Activated T-cell treated with anti-CD3 and anti-CD28 coated beads, Interleukin-2, amount 50 U/mL, for 72 hours (primary cell): ENCODE results near the gene PCBP3. TPM values are rescaled to one million over a fixed set of nuclear protein-coding genes. Genes with fewer than 3 reads are reported as not detected.
A peak's percentile ranks its signal among the peaks of the same experiment; 100 is the strongest.

Experiments
- ATAC-seq, 2 donors: fragments of 150-1000 bp; cut with Tn5 transposase; replicated peaks in 1 of 2; 2 replicates each; pipeline ENCODE4 v1.10.0; 2021; ENCODE audit warnings: moderate library complexity in 2 of 2, mild to moderate bottlenecking in 1 of 2
- DNase-seq, 2 donors: peaks; one replicate each; pipeline ENCODE4 v3.0.0; 2021 to 2022; ENCODE audit warnings: mixed read lengths in 1 of 2
- H3K27ac Mint-ChIP-seq: one replicate; pipeline ENCODE4 v1.8.0; 2022; ENCODE audit warnings: mild to moderate bottlenecking, moderate library complexity, mixed read lengths
- H3K27me3 Mint-ChIP-seq: one replicate; pipeline ENCODE4 v1.8.0; 2022; ENCODE audit warnings: low read depth, mixed read lengths
- H3K36me3 Mint-ChIP-seq, 2 donors: one replicate each; pipeline ENCODE4 v1.8.0; 2022; ENCODE audit warnings: mixed read lengths in 2 of 2, mild to moderate bottlenecking in 1 of 2; ENCODE audit not compliant: insufficient read depth in 2 of 2
- H3K4me1 Mint-ChIP-seq: one replicate; pipeline ENCODE4 v1.8.0; 2022; ENCODE audit warnings: low read depth, mixed read lengths
- H3K4me3 Mint-ChIP-seq, 2 donors: one replicate each; pipeline ENCODE4 v1.8.0; 2022; ENCODE audit warnings: mild to moderate bottlenecking in 2 of 2, mixed read lengths in 2 of 2, moderate library complexity in 2 of 2
- H3K9me3 Mint-ChIP-seq, 2 donors: one replicate each; pipeline ENCODE4 v1.8.0; 2022; ENCODE audit warnings: mixed read lengths in 2 of 2
- total RNA-seq, 2 donors: library from RNA; stranded (reverse); gene quantifications; one replicate each; pipeline ENCODE4 v1.2.3, GENCODE V29; 2022

PCBP3 gene
- total RNA-seq, 2 donors from 2014 or later: 20.2 to 24.1 TPM

GRCh38 chr21:45750936-45751335 is 107.4 kb downstream of the PCBP3 start:
- Mint-ChIP-seq H3K36me3 (peaks cover 1 to 4% of the 10 kb centered on the region in 2 donors), H3K27ac (no peak overlapping the region), H3K4me3 (no peak overlapping the region), H3K4me1 (peaks cover 10% of the 10 kb centered on the region), H3K9me3 (no peaks in the 10 kb centered on the region), H3K27me3 (no peaks in the 10 kb centered on the region)
- DNase-seq (no peak), ATAC-seq (no peak)

GRCh38 chr21:45753445-45753844 is 109.9 kb downstream of the PCBP3 start:
- H3K27ac Mint-ChIP-seq: no peak overlapping the region
- peaks cover 10% of the 10 kb centered on the region for H3K4me1 Mint-ChIP-seq
- H3K9me3 Mint-ChIP-seq: peaks cover 0 to 2% of the 10 kb centered on the region in 2 donors
- ATAC-seq (no peak), DNase-seq (no peak)
- no peaks in the 10 kb centered on the region for H3K27me3 Mint-ChIP-seq
- H3K4me3 Mint-ChIP-seq: no peak overlapping the region
- peaks cover 2 to 10% of the 10 kb centered on the region in 2 donors for H3K36me3 Mint-ChIP-seq

- no peak overlapping the region for H3K4me3 Mint-ChIP-seq
- H3K4me1 Mint-ChIP-seq: no peaks in the 10 kb centered on the region
- H3K36me3 Mint-ChIP-seq: peaks cover 2 to 10% of the 10 kb centered on the region in 2 donors
- DNase-seq (no peak), ATAC-seq (no peak)
- peaks cover 0 to 2% of the 10 kb centered on the region in 2 donors for H3K9me3 Mint-ChIP-seq
- H3K27me3 Mint-ChIP-seq: no peaks in the 10 kb centered on the region
- no peak overlapping the region for H3K27ac Mint-ChIP-seq
Observed at GRCh38 chr21:45756029-45756428, 112.5 kb downstream of the PCBP3 start.

- no peak for ATAC-seq
- H3K4me3 Mint-ChIP-seq: no peak overlapping the region
- H3K27ac Mint-ChIP-seq: no peak overlapping the region
Observed at GRCh38 chr21:45756669-45757068, 113.1 kb downstream of the PCBP3 start.

GRCh38 chr21:45761704-45762103 is 118.2 kb downstream of the PCBP3 start:
- H3K36me3 Mint-ChIP-seq: peaks cover 0 to 2% of the 10 kb centered on the region in 2 donors
- peaks cover 0 to 2% of the 10 kb centered on the region in 2 donors for H3K9me3 Mint-ChIP-seq
- H3K27ac Mint-ChIP-seq: no peak overlapping the region
- H3K4me1 Mint-ChIP-seq: peaks cover 22% of the 10 kb centered on the region
- ATAC-seq: no peak
- no peak for DNase-seq
- no peak overlapping the region for H3K4me3 Mint-ChIP-seq
- H3K27me3 Mint-ChIP-seq: no peaks in the 10 kb centered on the region

More at GRCh38 chr21:45756669-45757068, 113.1 kb downstream of the PCBP3 start:
- H3K4me1 Mint-ChIP-seq: no peaks in the 10 kb centered on the region
- no peak for DNase-seq
- H3K36me3 Mint-ChIP-seq: peaks cover 2 to 10% of the 10 kb centered on the region in 2 donors
- peaks cover 0 to 2% of the 10 kb centered on the region in 2 donors for H3K9me3 Mint-ChIP-seq
- H3K27me3 Mint-ChIP-seq: no peaks in the 10 kb centered on the region

- no peaks in the 10 kb centered on the region for H3K36me3 Mint-ChIP-seq
- H3K27me3 Mint-ChIP-seq: no peaks in the 10 kb centered on the region
- H3K9me3 Mint-ChIP-seq: no peaks in the 10 kb centered on the region
- no peak overlapping the region for H3K4me3 Mint-ChIP-seq
- H3K27ac Mint-ChIP-seq: no peak overlapping the region
- no peak for ATAC-seq
- H3K4me1 Mint-ChIP-seq: peaks cover 36% of the 10 kb centered on the region
- DNase-seq: no peak
Observed at GRCh38 chr21:45763074-45763473, 119.5 kb downstream of the PCBP3 start.

- H3K27me3 Mint-ChIP-seq: no peaks in the 10 kb centered on the region
- DNase-seq (no peak), ATAC-seq (no peak)
- H3K4me1 Mint-ChIP-seq: peaks cover 40% of the 10 kb centered on the region
- H3K27ac Mint-ChIP-seq: no peak overlapping the region
- no peaks in the 10 kb centered on the region for H3K36me3 Mint-ChIP-seq
- no peaks in the 10 kb centered on the region for H3K9me3 Mint-ChIP-seq
- H3K4me3 Mint-ChIP-seq: no peak overlapping the region
Observed at GRCh38 chr21:45763506-45763905, 120.0 kb downstream of the PCBP3 start.

- ATAC-seq: no peak
- Mint-ChIP-seq H3K4me1 (peaks cover 53% of the 10 kb centered on the region), H3K27me3 (no peaks in the 10 kb centered on the region), H3K4me3 (no peak overlapping the region), H3K36me3 (no peaks in the 10 kb centered on the region), H3K9me3 (no peaks in the 10 kb centered on the region), H3K27ac (no peak overlapping the region)
- DNase-seq: no peak
Observed at GRCh38 chr21:45764792-45765191, 121.3 kb downstream of the PCBP3 start.

GRCh38 chr21:45765375-45765774 is 121.8 kb downstream of the PCBP3 start:
- H3K27ac Mint-ChIP-seq: no peak overlapping the region
- DNase-seq: no peak

GRCh38 chr21:45766055-45766454 is 122.5 kb downstream of the PCBP3 start:
- H3K4me3 Mint-ChIP-seq: no peak overlapping the region
- H3K4me1 Mint-ChIP-seq: peaks cover 66% of the 10 kb centered on the region

More at GRCh38 chr21:45765375-45765774, 121.8 kb downstream of the PCBP3 start:
- Mint-ChIP-seq H3K4me1 (peaks cover 59% of the 10 kb centered on the region), H3K9me3 (no peaks in the 10 kb centered on the region), H3K4me3 (no peak overlapping the region), H3K36me3 (no peaks in the 10 kb centered on the region), H3K27me3 (no peaks in the 10 kb centered on the region)
- ATAC-seq: no peak

GRCh38 chr21:45766501-45766900 is 123.0 kb downstream of the PCBP3 start:
- peak overlapping the region; percentile 89 for H3K27ac Mint-ChIP-seq
- ATAC-seq: no peak
- no peaks in the 10 kb centered on the region for H3K9me3 Mint-ChIP-seq
- H3K36me3 Mint-ChIP-seq: no peaks in the 10 kb centered on the region
- H3K4me3 Mint-ChIP-seq: peak overlapping the region; percentile 59 to 75
- H3K27me3 Mint-ChIP-seq: no peaks in the 10 kb centered on the region
- H3K4me1 Mint-ChIP-seq: peaks cover 70% of the 10 kb centered on the region
- DNase-seq: no peak

More at GRCh38 chr21:45766055-45766454, 122.5 kb downstream of the PCBP3 start:
- DNase-seq (no peak), ATAC-seq (no peak)
- Mint-ChIP-seq H3K36me3 (no peaks in the 10 kb centered on the region), H3K27me3 (no peaks in the 10 kb centered on the region), H3K9me3 (no peaks in the 10 kb centered on the region), H3K27ac (peak overlapping the region; percentile 12)

GRCh38 chr21:45767071-45768006 is 123.8 kb downstream of the PCBP3 start:
- peaks cover 3% of the 10 kb centered on the region in 2 donors for H3K9me3 Mint-ChIP-seq
- peak; percentile 33 to 39 for DNase-seq
- H3K27me3 Mint-ChIP-seq: no peaks in the 10 kb centered on the region
- peak; percentile 66 for ATAC-seq
- H3K27ac Mint-ChIP-seq: peak overlapping the region; percentile 89
- H3K36me3 Mint-ChIP-seq: peaks cover 0 to 3% of the 10 kb centered on the region in 2 donors
- peaks cover 70% of the 10 kb centered on the region for H3K4me1 Mint-ChIP-seq
- peak overlapping the region; percentile 59 to 75 for H3K4me3 Mint-ChIP-seq

- no peaks in the 10 kb centered on the region for H3K27me3 Mint-ChIP-seq
- peak; percentile 53 to 63 for DNase-seq
- ATAC-seq: peak; percentile 67 to 72
- peak overlapping the region; percentile 89 for H3K27ac Mint-ChIP-seq
- H3K4me3 Mint-ChIP-seq: peak overlapping the region; percentile 59 to 75
- peaks cover 70% of the 10 kb centered on the region for H3K4me1 Mint-ChIP-seq
- peaks cover 0 to 7% of the 10 kb centered on the region in 2 donors for H3K36me3 Mint-ChIP-seq
- peaks cover 3 to 7% of the 10 kb centered on the region in 2 donors for H3K9me3 Mint-ChIP-seq
Observed at GRCh38 chr21:45768011-45768739, 124.7 kb downstream of the PCBP3 start.
